ENCODE measurements around the gene PITPNC1. TPM values are rescaled to one million over a fixed set of nuclear protein-coding genes. Genes with fewer than 3 reads are reported as not detected.

The PITPNC1 gene
- total RNA-seq, 1 experiment from 2014 or later = 37.5 TPM

DNA sequence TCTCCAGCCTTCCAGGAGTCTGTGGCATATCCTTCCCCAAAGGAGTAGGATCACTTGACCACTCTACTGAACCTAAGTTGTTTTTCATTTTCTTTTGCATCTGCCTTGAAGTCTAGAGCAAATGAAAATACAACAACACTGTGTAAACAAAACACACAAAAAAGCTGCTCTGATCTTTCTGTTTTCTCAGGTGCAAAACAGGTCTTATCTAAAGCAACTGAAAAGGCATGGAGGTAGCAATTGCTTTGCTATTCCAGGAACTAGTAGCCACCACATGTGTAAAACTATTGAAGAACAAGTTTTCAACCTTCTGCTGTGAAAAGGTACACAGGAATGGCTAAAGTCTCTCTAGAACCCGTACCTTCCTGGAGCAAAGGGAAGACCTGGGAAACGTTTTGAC, 127.1 kb downstream of the PITPNC1 start:
- no peak overlapping the region for H3K27ac ChIP-seq (ENCODE audit: insufficient read length, low read depth, low read length)
- no peaks in the 10 kb centered on the region for H3K9me3 ChIP-seq (ENCODE audit: control insufficient read depth, low read depth, low read length)

More for the DNA sequence above, 127.1 kb downstream of the PITPNC1 start:
- H3K4ac ChIP-seq (ENCODE audit: low read depth, low read length) = no peak overlapping the region
- peaks cover 8% of the 10 kb centered on the region; the same call in 1 of the 2 replicates for H3K79me2 ChIP-seq (ENCODE audit: insufficient read depth, low read length)
- no peak overlapping the region for H3K4me3 Mint-ChIP-seq
- peaks cover 9 to 16% (median 10%) of the 10 kb centered on the region in 3 experiments for H3K36me3 Mint-ChIP-seq (ENCODE audit: insufficient read depth in 1 of 3, low read depth in 3 of 3)
- H3K14ac ChIP-seq (ENCODE audit: insufficient read depth, low read length) = no peak overlapping the region
- no peak overlapping the region for H2BK15ac ChIP-seq (ENCODE audit: low read depth, low read length)
- TF ChIP-seq, protein P1, sequence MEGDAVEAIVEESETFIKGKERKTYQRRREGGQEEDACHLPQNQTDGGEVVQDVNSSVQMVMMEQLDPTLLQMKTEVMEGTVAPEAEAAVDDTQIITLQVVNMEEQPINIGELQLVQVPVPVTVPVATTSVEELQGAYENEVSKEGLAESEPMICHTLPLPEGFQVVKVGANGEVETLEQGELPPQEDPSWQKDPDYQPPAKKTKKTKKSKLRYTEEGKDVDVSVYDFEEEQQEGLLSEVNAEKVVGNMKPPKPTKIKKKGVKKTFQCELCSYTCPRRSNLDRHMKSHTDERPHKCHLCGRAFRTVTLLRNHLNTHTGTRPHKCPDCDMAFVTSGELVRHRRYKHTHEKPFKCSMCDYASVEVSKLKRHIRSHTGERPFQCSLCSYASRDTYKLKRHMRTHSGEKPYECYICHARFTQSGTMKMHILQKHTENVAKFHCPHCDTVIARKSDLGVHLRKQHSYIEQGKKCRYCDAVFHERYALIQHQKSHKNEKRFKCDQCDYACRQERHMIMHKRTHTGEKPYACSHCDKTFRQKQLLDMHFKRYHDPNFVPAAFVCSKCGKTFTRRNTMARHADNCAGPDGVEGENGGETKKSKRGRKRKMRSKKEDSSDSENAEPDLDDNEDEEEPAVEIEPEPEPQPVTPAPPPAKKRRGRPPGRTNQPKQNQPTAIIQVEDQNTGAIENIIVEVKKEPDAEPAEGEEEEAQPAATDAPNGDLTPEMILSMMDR (conservative IDR thresholded peaks at IDR 0.05) = no peak
- H4K5ac ChIP-seq (ENCODE audit: insufficient read length, low read depth, low read length) = no peak overlapping the region
- H4K8ac ChIP-seq (replicated peaks; ENCODE audit: insufficient read length, low read depth, low read length) = no peak overlapping the region
- H3K4me1 ChIP-seq (ENCODE audit: insufficient read depth, low read length) = peaks cover 16% of the 10 kb centered on the region
- no peaks in the 10 kb centered on the region for H3K27me3 ChIP-seq (ENCODE audit: insufficient read depth, low read length)
- H3K4me1 Mint-ChIP-seq = peaks cover 38 to 41% of the 10 kb centered on the region in 2 experiments
- H2BK120ac ChIP-seq (ENCODE audit: low read depth, low read length, poor library complexity, severe bottlenecking) = no peak overlapping the region
- no peak overlapping the region for H2AFZ ChIP-seq (ENCODE audit: low read length)
- H3K4me2 ChIP-seq (ENCODE audit: insufficient read depth, insufficient read length, low read length) = no peak overlapping the region
- H2BK5ac ChIP-seq (ENCODE audit: insufficient read length, low read length) = no peak overlapping the region
- H3K23ac ChIP-seq (ENCODE audit: insufficient read length, low read depth, low read length) = no peak overlapping the region
- H2AK5ac ChIP-seq (ENCODE audit: insufficient read length, low read length) = no peak overlapping the region
- peaks cover 11 to 12% of the 10 kb centered on the region in 2 experiments for H3K9me3 Mint-ChIP-seq
- H3K56ac ChIP-seq (ENCODE audit: insufficient read length, low read depth, low read length) = no peak overlapping the region
- no peaks in the 10 kb centered on the region for H3K27me3 Mint-ChIP-seq (ENCODE audit: low read depth)
- H2BK12ac ChIP-seq (ENCODE audit: insufficient read length, low read depth, low read length) = no peak overlapping the region
- WGBS (ENCODE audit: extremely low coverage, insufficient read length, low lambda C conversion rate) = no CpG with 5 or more reads among the region's 2 CpGs
- peak overlapping the region in 1 of 3 experiments; percentile 89; a peak in 1 of 7 replicates for H3K27ac Mint-ChIP-seq
- H4K20me1 ChIP-seq (ENCODE audit: control insufficient read depth, insufficient read depth, insufficient read length) = no peaks in the 10 kb centered on the region
- DNase-seq = no peak
- H4K91ac ChIP-seq (ENCODE audit: insufficient read length, low read depth, low read length) = no peak overlapping the region
- no peak overlapping the region for H3K9ac ChIP-seq (ENCODE audit: extremely low read depth, insufficient read length, low read length)
- H3K18ac ChIP-seq (ENCODE audit: insufficient read length, low read depth, low read length) = no peak overlapping the region
- peaks cover 11% of the 10 kb centered on the region for H3K79me1 ChIP-seq (ENCODE audit: insufficient read depth, low read depth, low read length, poor library complexity, severe bottlenecking)
- no peak overlapping the region for H3T11ph ChIP-seq (ENCODE audit: low read length)
- no peak overlapping the region for H2BK20ac ChIP-seq (ENCODE audit: low read depth, low read length, poor library complexity, severe bottlenecking)
- no peaks in the 10 kb centered on the region for H3K23me2 ChIP-seq (ENCODE audit: insufficient read length, low read depth, low read length, poor library complexity, severe bottlenecking)

All from H9 (cell line).